NCI-H524 (cell line): ENCODE data around the gene ISCA2.
A peak's percentile ranks its signal among the peaks of the same experiment; 100 is the strongest.

Experiments used
- DNase-seq, 2 experiments: peaks; one replicate each; lab custom pipeline; 2025; lab: John Stamatoyannopoulos, UW

The ISCA2 gene

GRCh38 chr14:74483321-74483720 is 10.2 kb upstream of the ISCA2 start:
- DNase-seq = no peak

- no peak for DNase-seq
Measured at GRCh38 chr14:74486164-74486563, 7.4 kb upstream of the ISCA2 start.

GRCh38 chr14:74488786-74489397 is 4.7 kb upstream of the ISCA2 start:
- DNase-seq = no peak

- DNase-seq = no peak
Measured at GRCh38 chr14:74490486-74490885, 3.1 kb upstream of the ISCA2 start.

GRCh38 chr14:74491956-74492775 is 1.4 kb upstream of the ISCA2 start:
- DNase-seq = peak in 1 of 2 experiments; percentile 45

GRCh38 chr14:74492776-74493342 is 706 bp upstream of the ISCA2 start, which contains the start of gene NPC2:
NPC2 (minus strand) TSS chr14:74493305; CDS start chr14:74493274, 31 bp downstream.
- DNase-seq = no peak

- no peak for DNase-seq
Measured at GRCh38 chr14:74495356-74495755, 1.8 kb downstream of the ISCA2 start.

GRCh38 chr14:74500417-74501134 is 7.0 kb downstream of the ISCA2 start:
- no peak for DNase-seq

GRCh38 chr14:74501135-74501614 is 7.6 kb downstream of the ISCA2 start:
- DNase-seq = peak; percentile 79 to 89

- DNase-seq = no peak
Measured at GRCh38 chr14:74501691-74502090, 8.1 kb downstream of the ISCA2 start.

- DNase-seq = peak; percentile 76 to 84
Measured at GRCh38 chr14:74502236-74503019, 8.9 kb downstream of the ISCA2 start.

- no peak for DNase-seq
Measured at GRCh38 chr14:74503291-74503937, 9.8 kb downstream of the ISCA2 start.

- DNase-seq = no peak
Measured at GRCh38 chr14:74503938-74504335, 10.4 kb downstream of the ISCA2 start.

- DNase-seq = no peak
Measured at GRCh38 chr14:74504412-74504811, 10.8 kb downstream of the ISCA2 start.

- DNase-seq = peak; percentile 76 to 89
Measured at GRCh38 chr14:74504874-74505720, 11.5 kb downstream of the ISCA2 start.

- DNase-seq = no peak
Measured at GRCh38 chr14:74505831-74506230, 12.3 kb downstream of the ISCA2 start.

GRCh38 chr14:74506411-74506851 is 12.9 kb downstream of the ISCA2 start:
- DNase-seq = no peak

- DNase-seq = no peak
Measured at GRCh38 chr14:74507085-74507484, 13.5 kb downstream of the ISCA2 start.

- DNase-seq = no peak
Measured at GRCh38 chr14:74507840-74508239, 14.3 kb downstream of the ISCA2 start.

GRCh38 chr14:74508292-74508731 is 14.7 kb downstream of the ISCA2 start:
- peak; percentile 72 to 88 for DNase-seq
